K562 (cell line): ENCODE measurements around the gene ICAM3.

Experiments used
- CHD7 ChIP-seq: fragments of 200-600 bp; sonication (generic); IDR thresholded peaks from one replicate; pipeline ENCODE4 v1.6.1; 2012; ENCODE audit warnings: mild to moderate bottlenecking, low read depth, low read length, inconsistent platforms
- CTCF ChIP-seq, 3 experiments: IDR thresholded peaks in 2 of 3; conservative IDR thresholded peaks in 1 of 3; 2 replicates each; pipeline ENCODE4 v1.5.1; 2011 to 2012; ENCODE audit warnings: low read length in 3 of 3, mild to moderate bottlenecking in 3 of 3, control low read depth in 2 of 3, improper control_type of control experiment in 1 of 3, inconsistent platforms in 1 of 3, low read depth in 1 of 3, mixed read lengths in 1 of 3, moderate library complexity in 1 of 3; ENCODE audit not compliant: insufficient read depth in 2 of 3
- DMBX1 ChIP-seq: fragments of 250-450 bp; sonication (Bioruptor Pico); IDR thresholded peaks from 2 replicates; pipeline ENCODE4 v1.8.0; 2022; ENCODE audit warnings: inconsistent platforms, mild to moderate bottlenecking, moderate library complexity, borderline replicate concordance
- FOXM1 ChIP-seq, 2 experiments: fragments of 450-650 bp in 1 of 2; sonication (generic) in 1 of 2; formaldehyde crosslinking in 1 of 2; IDR thresholded peaks; 2 replicates each; pipeline versions ENCODE4 v1.6.1 to v1.9.0; 2017 to 2022; ENCODE audit warnings: low read depth in 2 of 2, mild to moderate bottlenecking in 2 of 2, missing genetic modification reagents in 1 of 2, moderate library complexity in 1 of 2
- GATAD2A ChIP-seq: fragments of 450-650 bp; IDR thresholded peaks from 2 replicates; pipeline ENCODE4 v1.6.1; 2017
- MED1 ChIP-seq: sonication (generic); formaldehyde crosslinking; IDR thresholded peaks from 2 replicates; pipeline ENCODE4 v1.8.1; 2023; ENCODE audit warnings: missing genetic modification reagents, borderline replicate concordance
- MLX ChIP-seq, 2 experiments: fragments of 450-650 bp in 1 of 2; sonication (generic) in 1 of 2; formaldehyde crosslinking; conservative IDR thresholded peaks; 2 replicates each; pipeline versions ENCODE4 v1.4.0 to v1.8.1; 2020 to 2022; ENCODE audit warnings: mild to moderate bottlenecking in 1 of 2, missing genetic modification reagents in 1 of 2
- NRF1 ChIP-seq, 2 experiments: fragments of 450-650 bp; IDR thresholded peaks in 1 of 2; conservative IDR thresholded peaks in 1 of 2; 2 replicates each; pipeline ENCODE4 v1.6.1; 2014; ENCODE audit warnings: mild to moderate bottlenecking in 2 of 2
- SMAD2 ChIP-seq: fragments of 150-350 bp; IDR thresholded peaks from 2 replicates; pipeline ENCODE4 v1.6.1; 2014; ENCODE audit warnings: low read depth, mild to moderate bottlenecking, low read length
- SP1 ChIP-seq: sonication (generic); formaldehyde crosslinking; IDR thresholded peaks from 2 replicates; pipeline ENCODE4 v1.8.1; 2022; ENCODE audit warnings: mild to moderate bottlenecking, missing genetic modification reagents
- SPI1 ChIP-seq: IDR thresholded peaks from 2 replicates; pipeline ENCODE4 v1.6.1; 2011; ENCODE audit warnings: low read depth, low read length, control low read depth, borderline replicate concordance
- ZBTB7A ChIP-seq: IDR thresholded peaks from 2 replicates; pipeline ENCODE4 v1.6.1; 2011; ENCODE audit warnings: low read depth, mild to moderate bottlenecking, low read length, moderate library complexity, borderline replicate concordance; ENCODE audit not compliant: control insufficient read depth

GRCh38 chr19:10374931-10375330 is 35.5 kb upstream of the ICAM3 start:
- TF ChIP-seq ZBTB7A: no peak
- no peak for TF ChIP-seq NRF1 (conservative IDR thresholded peaks at IDR 0.05 in 1 of 2, IDR thresholded peaks at IDR 0.05 in 1 of 2)
- TF ChIP-seq DMBX1 (CRISPR knock-in tag): no peak
- TF ChIP-seq CHD7: no peak
- TF ChIP-seq CTCF (IDR thresholded peaks at IDR 0.05 in 2 of 3, conservative IDR thresholded peaks at IDR 0.05 in 1 of 3; ENCODE audit: insufficient read depth in 2 of 3, low read depth in 1 of 3, low read length in 3 of 3): no peak
- no peak for TF ChIP-seq MED1
- no peak for TF ChIP-seq FOXM1 (IDR thresholded peaks at IDR 0.05; ENCODE audit: low read depth)
- TF ChIP-seq FOXM1 (CRISPR knock-in tag; IDR thresholded peaks at IDR 0.05; ENCODE audit: low read depth): no peak
- TF ChIP-seq GATAD2A: no peak
- no peak for TF ChIP-seq SP1 (CRISPR knock-in tag)
- TF ChIP-seq SMAD2: no peak
- no peak for TF ChIP-seq SPI1
- no peak for TF ChIP-seq MLX (CRISPR knock-in tag; conservative IDR thresholded peaks at IDR 0.05)
